Measurements from ENCODE around the gene KCNJ16.

KCNJ16 gene

DNA sequence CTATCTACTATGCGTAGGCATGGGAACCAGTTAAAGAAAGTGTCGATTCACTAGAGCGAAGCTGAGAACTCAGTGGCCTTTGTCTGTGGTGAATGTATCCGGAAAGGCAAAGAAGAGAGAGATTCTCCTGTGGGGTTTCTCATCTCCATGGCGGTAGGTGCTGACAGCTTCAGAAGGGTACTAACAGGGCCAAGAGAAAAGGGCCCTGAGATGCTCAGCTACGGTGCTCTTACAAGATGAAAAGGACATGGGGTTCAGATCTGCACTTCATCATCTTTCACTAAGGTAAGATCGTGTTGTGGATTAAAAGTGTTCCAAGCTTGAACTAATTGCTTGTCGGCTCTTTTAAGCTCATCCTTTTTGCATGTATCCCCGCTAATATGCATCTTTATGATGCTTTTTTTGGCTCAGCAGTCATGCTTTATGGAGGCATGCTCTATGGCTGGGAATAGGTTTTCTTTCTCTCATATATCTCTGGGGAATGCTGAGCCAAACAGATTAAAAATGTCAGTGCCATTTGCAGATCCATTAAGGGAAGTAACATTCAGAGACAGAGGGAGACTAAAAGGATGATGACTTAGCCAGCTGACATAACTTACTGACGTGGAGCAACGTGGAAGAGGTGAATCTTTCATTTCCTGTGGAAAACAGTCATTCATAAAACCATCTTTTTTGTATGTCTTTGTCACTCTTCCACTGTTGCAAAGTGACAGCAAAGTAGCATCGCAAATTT, 29.9 kb downstream of the KCNJ16 start:
- TF ChIP-seq, protein P1, sequence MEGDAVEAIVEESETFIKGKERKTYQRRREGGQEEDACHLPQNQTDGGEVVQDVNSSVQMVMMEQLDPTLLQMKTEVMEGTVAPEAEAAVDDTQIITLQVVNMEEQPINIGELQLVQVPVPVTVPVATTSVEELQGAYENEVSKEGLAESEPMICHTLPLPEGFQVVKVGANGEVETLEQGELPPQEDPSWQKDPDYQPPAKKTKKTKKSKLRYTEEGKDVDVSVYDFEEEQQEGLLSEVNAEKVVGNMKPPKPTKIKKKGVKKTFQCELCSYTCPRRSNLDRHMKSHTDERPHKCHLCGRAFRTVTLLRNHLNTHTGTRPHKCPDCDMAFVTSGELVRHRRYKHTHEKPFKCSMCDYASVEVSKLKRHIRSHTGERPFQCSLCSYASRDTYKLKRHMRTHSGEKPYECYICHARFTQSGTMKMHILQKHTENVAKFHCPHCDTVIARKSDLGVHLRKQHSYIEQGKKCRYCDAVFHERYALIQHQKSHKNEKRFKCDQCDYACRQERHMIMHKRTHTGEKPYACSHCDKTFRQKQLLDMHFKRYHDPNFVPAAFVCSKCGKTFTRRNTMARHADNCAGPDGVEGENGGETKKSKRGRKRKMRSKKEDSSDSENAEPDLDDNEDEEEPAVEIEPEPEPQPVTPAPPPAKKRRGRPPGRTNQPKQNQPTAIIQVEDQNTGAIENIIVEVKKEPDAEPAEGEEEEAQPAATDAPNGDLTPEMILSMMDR (IDR thresholded peaks at IDR 0.05; ENCODE audit: low read depth, low read length), result no peak
- H3K9me3 ChIP-seq, result no peaks in the 10 kb centered on the region
- no peaks in the 10 kb centered on the region for H3K4me1 ChIP-seq
- H3K4me3 ChIP-seq (ENCODE audit: low read depth, low read length), result no peak overlapping the region
- DNase-seq, result no peak
- no peaks in the 10 kb centered on the region for H3K36me3 ChIP-seq
- H3K27me3 ChIP-seq, result peaks cover 8% of the 10 kb centered on the region

DNA sequence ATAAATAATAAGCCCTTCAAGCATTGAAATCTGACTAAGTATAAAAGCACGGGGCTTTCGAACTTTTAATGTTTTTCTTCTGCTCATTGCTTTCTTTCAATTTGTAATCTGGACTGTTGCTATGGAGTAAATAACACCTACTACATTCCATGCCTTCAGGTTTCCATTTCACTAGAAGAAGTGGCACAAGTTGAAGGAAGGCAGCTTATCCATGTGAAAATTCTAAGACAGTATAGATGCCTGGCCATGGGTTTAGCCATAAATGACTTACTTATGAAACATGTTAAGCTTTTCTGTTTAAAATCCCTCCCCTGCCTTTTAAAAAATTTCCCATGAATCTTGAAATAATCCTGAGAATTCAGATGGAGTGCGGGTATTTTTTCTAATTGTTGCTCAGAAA, 30.6 kb downstream of the KCNJ16 start:
- Histone ChIP-seq H3K27me3 (peaks cover 2% of the 10 kb centered on the region), H3K9me3 (no peaks in the 10 kb centered on the region), H3K36me3 (no peaks in the 10 kb centered on the region), H3K4me3 (ENCODE audit: low read depth, low read length) (no peak overlapping the region), H3K4me1 (no peaks in the 10 kb centered on the region)
- DNase-seq, result no peak
- TF ChIP-seq, protein P1 (IDR thresholded peaks at IDR 0.05; ENCODE audit: low read depth, low read length), result no peak

DNA sequence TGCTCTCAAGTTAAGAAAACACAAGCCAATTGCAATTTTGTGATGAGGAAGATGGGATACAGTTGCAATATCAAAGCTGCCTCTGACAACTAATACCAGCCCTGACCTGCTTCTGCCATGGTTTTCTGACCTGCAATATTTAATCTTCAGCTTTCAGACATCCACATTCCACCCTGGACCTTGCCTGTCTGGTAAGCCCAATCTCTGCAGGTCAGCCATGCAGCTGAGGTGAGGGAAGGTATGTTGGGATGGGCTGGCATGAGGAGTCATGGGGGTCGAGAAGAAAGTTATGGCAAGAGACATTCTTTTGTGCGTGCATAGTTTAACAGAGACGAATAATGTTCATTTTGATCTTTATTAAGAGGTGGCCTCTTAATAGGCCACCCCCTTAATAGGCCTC, 31.5 kb downstream of the KCNJ16 start:
- TF ChIP-seq, protein P1 (IDR thresholded peaks at IDR 0.05; ENCODE audit: low read depth, low read length), result no peak
- no peak for DNase-seq
- H3K36me3 ChIP-seq, result no peaks in the 10 kb centered on the region
- H3K9me3 ChIP-seq, result no peaks in the 10 kb centered on the region
- H3K4me3 ChIP-seq (ENCODE audit: low read depth, low read length), result no peak overlapping the region
- H3K27me3 ChIP-seq, result no peaks in the 10 kb centered on the region; the same call in 1 of the 2 replicates
- H3K4me1 ChIP-seq, result no peaks in the 10 kb centered on the region

DNA sequence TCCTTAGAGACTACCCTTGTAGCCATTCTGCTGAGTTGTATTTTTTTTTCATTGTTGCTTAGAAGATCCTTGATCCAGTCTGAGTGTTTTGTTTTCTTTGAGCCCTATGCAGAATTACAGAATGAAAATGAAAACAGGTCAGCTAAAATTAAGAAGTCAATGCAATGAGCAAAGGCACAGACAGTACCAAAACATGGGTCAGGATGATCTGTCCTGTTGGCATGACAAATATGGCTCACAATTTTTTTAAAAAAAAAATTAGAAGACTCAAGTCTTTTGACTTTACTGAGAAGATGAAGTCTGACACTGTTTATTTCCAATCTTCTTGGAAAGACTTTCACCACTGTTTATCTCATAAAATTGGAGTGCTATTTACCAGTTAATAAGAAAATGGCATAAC, 32.4 kb downstream of the KCNJ16 start:
- H3K4me3 ChIP-seq (ENCODE audit: low read depth, low read length), result no peak overlapping the region
- no peaks in the 10 kb centered on the region for H3K4me1 ChIP-seq
- TF ChIP-seq, protein P1 (IDR thresholded peaks at IDR 0.05; ENCODE audit: low read depth, low read length), result no peak
- no peaks in the 10 kb centered on the region for H3K9me3 ChIP-seq
- H3K27me3 ChIP-seq, result no peaks in the 10 kb centered on the region
- no peak for DNase-seq
- H3K36me3 ChIP-seq, result no peaks in the 10 kb centered on the region

DNA sequence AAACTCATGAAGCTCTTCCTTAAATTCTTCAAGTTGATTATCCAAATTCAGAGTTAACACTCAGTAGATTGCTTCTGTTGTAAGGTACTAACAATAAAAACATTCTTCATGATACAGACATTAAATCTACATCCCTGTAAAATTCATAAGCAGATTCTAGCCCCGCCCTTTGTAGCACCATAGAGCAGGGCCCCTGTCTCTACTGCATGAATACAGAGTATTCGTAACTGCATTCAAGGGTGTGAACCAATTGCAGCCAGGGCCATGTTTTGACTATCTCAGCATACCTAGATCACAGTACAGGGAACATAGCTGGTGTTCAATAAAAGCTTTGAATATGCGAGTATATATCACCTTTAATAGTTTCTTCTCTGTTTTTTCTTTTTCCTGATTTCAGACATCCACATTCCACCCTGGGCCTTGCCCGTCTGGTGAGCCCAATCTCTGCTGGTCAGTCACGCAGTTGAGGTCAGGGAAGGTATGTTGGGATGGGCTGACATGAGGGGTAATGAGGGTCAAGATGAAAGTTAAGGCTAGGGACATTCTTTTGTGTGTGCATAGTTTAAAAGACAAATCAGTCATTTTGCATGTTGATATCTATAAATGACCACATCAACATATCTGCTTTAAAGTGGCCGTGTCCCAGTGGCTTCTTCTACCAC, 33.0 kb downstream of the KCNJ16 start:
- TF ChIP-seq, protein P1 (IDR thresholded peaks at IDR 0.05; ENCODE audit: low read depth, low read length), result no peak
- no peaks in the 10 kb centered on the region for H3K27me3 ChIP-seq
- no peak for DNase-seq
- H3K36me3 ChIP-seq, result no peaks in the 10 kb centered on the region
- H3K4me3 ChIP-seq (ENCODE audit: low read depth, low read length), result no peak overlapping the region
- no peaks in the 10 kb centered on the region for H3K4me1 ChIP-seq
- H3K9me3 ChIP-seq, result no peaks in the 10 kb centered on the region

DNA sequence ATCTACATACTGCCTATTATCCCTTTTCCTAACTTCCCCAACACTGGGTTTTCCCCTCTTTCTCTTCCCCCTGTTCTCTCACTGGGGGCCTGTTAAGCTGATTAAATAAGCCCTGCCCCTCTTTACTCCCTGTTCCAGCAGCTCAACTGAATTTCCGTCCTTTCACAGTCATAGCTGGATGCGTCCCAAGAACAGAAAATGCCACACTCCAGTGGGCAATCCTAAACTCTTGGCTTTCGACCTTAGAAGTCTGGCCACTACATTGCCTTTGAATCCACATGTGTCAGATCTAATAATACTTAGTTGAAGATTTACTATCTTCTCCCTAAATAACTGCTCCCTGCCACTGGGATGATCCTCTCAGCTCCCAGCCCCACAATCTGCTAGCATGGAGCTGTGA, 34.5 kb downstream of the KCNJ16 start:
- Histone ChIP-seq H3K4me1 (no peaks in the 10 kb centered on the region), H3K4me3 (ENCODE audit: low read depth, low read length) (no peak overlapping the region), H3K9me3 (no peaks in the 10 kb centered on the region), H3K36me3 (no peaks in the 10 kb centered on the region), H3K27me3 (no peaks in the 10 kb centered on the region)
- TF ChIP-seq, protein P1 (IDR thresholded peaks at IDR 0.05; ENCODE audit: low read depth, low read length), result no peak
- DNase-seq, result no peak

All from BE2C (cell line).